Muscle of leg (tissue), 11 donors: ENCODE data around the gene SNURF. TPM values are rescaled to one million over a fixed set of nuclear protein-coding genes. Genes with fewer than 3 reads are reported as not detected.
"Not testable (repeated sequence)": the region's sequence is repeated elsewhere in the genome, so short reads cannot be mapped to it uniquely, and the experiment has no call there.

Experiments used
- DNase-seq: peaks from one replicate; pipeline ENCODE4 v3.0.0; 2013
- H3K27ac ChIP-seq: one replicate; pipeline ENCODE4 v1.5.1; 2013; ENCODE audit warnings: mild to moderate bottlenecking, low read length, control low read depth
- H3K27me3 ChIP-seq: one replicate; pipeline ENCODE4 v1.6.1; 2013; ENCODE audit warnings: low read length; ENCODE audit not compliant: control insufficient read depth, insufficient read depth
- H3K36me3 ChIP-seq: one replicate; pipeline ENCODE4 v1.6.1; 2013; ENCODE audit warnings: low read length; ENCODE audit not compliant: control insufficient read depth, insufficient read depth
- H3K4me1 ChIP-seq: one replicate; pipeline ENCODE4 v1.6.1; 2013; ENCODE audit warnings: low read length; ENCODE audit not compliant: control insufficient read depth, insufficient read depth
- H3K4me3 ChIP-seq: one replicate; pipeline ENCODE4 v1.5.1; 2013; ENCODE audit warnings: low read length, control low read depth
- H3K9me3 ChIP-seq: replicated peaks from 2 replicates; pipeline ENCODE4 v1.6.1; 2013; ENCODE audit warnings: low read depth, low read length; ENCODE audit not compliant: control insufficient read depth
- WGBS: methylation state at CpG from one replicate; pipeline ENCODE4 v1.1.5; 2013; ENCODE audit warnings: missing lambda C conversion rate; ENCODE audit not compliant: insufficient coverage; 5-methylcytosine and 5-hydroxymethylcytosine counted together
- polyA plus RNA-seq, 8 donors: library from polyadenylated mRNA; unstranded; fragments of 120-200 nt; gene quantifications; one replicate each; pipeline versions ENCODE4 v1.2.1 to v1.2.3, GENCODE V29; 2013; ENCODE audit warnings: inconsistent platforms in 1 of 8, low replicate concordance in 1 of 8; ENCODE audit not compliant: insufficient read length in 8 of 8, insufficient read depth in 1 of 8
- total RNA-seq: library from RNA; stranded (reverse); fragments of 120-200 nt; gene quantifications from one replicate; pipeline ENCODE4 v1.2.4, GENCODE V29; 2013

Gene SNURF
- total and polyA plus RNA-seq, 9 donors: 8.4 to 37.9 (median 16.7) TPM

DNA sequence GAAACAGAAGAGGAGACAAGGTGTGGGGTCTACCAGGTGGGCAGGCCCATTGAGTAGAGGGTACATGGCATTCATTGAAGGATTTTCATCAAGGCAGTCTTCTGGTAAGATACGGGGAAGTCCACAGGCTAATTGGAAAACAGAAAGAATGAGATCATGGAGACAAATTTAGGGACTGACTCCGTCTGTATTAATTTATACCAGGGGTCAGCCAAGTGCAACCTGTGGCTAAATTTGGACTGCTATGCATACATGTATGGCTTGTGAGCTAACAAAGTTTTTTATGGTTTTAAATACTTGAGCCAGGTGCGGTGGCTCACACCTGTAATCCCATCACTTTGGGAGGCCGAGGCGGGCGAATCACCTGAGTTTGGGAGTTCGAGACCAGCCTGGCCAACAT, 21.1 kb upstream of the SNURF start:
- Histone ChIP-seq H3K27ac (no peak overlapping the region), H3K4me1 (no peaks in the 10 kb centered on the region), H3K4me3 (no peak overlapping the region), H3K27me3 (no peaks in the 10 kb centered on the region), H3K36me3 (no peaks in the 10 kb centered on the region), H3K9me3 (peaks cover 2% of the 10 kb centered on the region)
- WGBS: 68% methylated on average over 2 of the region's 7 CpGs
- peak; percentile 19 for DNase-seq

DNA sequence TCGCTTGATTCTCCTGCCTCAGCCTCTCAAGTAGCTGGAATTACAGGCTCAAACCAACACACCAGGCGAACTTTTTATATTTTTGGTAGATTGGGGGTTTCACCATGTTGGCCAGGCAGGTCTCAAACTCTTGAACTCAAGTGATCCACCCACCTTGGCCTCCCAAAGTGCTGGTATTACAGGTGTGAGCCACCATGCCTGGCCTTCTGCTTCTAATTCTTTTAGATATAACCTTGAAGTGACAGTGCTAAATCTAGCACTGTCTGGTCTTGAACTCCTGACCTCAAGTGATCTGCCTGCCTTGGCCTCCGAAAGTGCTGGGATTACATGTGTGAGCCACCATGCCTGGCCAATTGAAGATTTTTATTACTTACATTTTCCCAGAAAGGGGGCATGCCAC, 16.6 kb upstream of the SNURF start:
- H3K27ac ChIP-seq, H3K9me3 ChIP-seq, H3K36me3 ChIP-seq, H3K4me3 ChIP-seq, DNase-seq, H3K27me3 ChIP-seq, H3K4me1 ChIP-seq: not testable (repeated sequence)
- 86% methylated on average over 1 of the region's 3 CpGs for WGBS

DNA sequence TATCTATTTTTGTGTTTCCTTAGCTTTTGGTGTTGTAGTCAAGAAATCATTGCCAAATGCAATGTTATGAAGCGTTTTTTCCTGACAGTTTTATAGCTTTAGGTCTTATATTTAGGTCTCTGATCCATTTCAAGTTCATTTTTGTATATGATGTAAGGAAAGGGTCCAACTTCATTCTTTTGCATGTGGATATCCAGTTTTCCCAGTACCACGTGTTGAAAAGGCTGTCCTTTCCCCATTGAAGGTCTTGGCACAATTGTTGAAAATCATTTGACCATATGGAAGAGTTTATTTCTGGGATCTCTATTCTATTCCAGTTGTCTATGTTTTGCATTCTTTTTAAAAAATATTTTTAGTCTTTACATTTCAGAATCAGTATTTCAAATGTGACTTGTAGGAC, 14.6 kb upstream of the SNURF start:
- DNase-seq: peak; percentile 59

DNA sequence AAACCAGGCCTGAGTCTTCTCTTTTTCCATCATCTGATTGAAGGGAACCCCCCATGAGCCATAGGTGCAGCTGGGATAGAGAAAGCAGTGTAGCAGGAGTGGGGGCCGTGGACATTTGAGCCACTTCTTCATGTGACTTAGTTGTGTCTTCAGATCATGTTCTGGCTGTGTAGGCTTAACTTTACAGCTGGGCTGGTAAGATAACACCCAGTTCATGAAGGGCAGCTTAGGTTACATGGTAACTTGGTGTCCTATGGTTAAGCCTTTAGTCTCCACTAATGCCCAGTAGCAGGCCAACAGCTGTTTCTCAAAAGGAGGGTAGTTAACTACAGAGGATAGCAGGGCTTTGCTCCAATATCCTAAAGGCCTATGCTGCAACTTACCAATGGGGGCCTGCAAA, 11.4 kb upstream of the SNURF start:
- Histone ChIP-seq H3K4me3 (no peak overlapping the region), H3K4me1 (no peaks in the 10 kb centered on the region), H3K27ac (peak overlapping the region; percentile 20), H3K27me3 (no peaks in the 10 kb centered on the region), H3K36me3 (no peaks in the 10 kb centered on the region), H3K9me3 (peaks cover 2% of the 10 kb centered on the region)
- DNase-seq: peak; percentile 58
- WGBS: 50% methylated on average over 1 of the region's 1 CpG

More for the DNA sequence above, 14.6 kb upstream of the SNURF start:
- Histone ChIP-seq H3K36me3 (no peaks in the 10 kb centered on the region), H3K4me3 (no peak overlapping the region), H3K27me3 (no peaks in the 10 kb centered on the region), H3K9me3 (peaks cover 4% of the 10 kb centered on the region), H3K27ac (no peak overlapping the region), H3K4me1 (no peaks in the 10 kb centered on the region)
- no CpG with 5 or more reads among the region's 2 CpGs for WGBS

DNA sequence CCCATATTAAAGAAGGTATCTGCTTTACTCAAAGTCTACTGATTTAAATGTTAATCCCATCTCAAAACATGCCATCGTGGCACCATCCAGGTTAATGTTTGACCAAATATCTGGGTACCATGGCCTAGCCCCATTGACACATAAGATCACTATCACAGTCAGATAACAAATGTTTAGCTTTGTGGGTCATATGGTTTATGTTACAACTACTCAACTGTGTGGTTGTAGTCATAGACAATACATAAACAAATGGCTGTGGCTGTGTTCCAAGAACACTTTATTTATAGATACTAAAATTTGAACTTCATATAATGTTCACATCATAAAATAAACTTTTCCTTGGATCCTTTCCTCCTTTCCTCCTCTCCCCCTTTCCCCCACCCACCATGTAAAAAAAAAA, 9.8 kb upstream of the SNURF start:
- Histone ChIP-seq H3K36me3 (no peaks in the 10 kb centered on the region), H3K4me1 (no peaks in the 10 kb centered on the region), H3K27ac (no peak overlapping the region), H3K9me3 (peaks cover 2% of the 10 kb centered on the region), H3K4me3 (no peak overlapping the region), H3K27me3 (no peaks in the 10 kb centered on the region)
- no CpG with 5 or more reads among the region's 1 CpG for WGBS
- DNase-seq: peak; percentile 48

DNA sequence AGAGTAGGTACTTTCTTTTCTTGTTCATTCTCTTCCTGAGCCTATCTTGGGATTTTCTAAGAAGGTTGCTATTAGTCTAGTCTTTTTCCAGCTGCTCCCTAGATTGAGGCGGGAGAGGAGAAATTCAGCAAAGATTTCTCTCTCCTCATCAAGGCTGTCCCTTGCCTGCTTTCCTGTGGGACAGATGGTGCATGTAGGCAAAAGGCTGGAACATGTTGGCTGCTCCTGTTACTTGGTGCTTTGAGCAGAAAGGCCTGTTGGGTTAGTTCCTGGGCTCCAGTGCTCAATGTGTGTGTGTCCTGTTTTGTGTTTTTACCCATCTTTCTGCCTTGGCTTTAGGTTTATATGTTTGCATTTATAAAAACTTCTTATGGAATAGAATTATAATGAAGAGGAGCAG, 9.1 kb upstream of the SNURF start:
- Histone ChIP-seq H3K9me3 (peaks cover 2% of the 10 kb centered on the region), H3K27me3 (no peaks in the 10 kb centered on the region)

DNA sequence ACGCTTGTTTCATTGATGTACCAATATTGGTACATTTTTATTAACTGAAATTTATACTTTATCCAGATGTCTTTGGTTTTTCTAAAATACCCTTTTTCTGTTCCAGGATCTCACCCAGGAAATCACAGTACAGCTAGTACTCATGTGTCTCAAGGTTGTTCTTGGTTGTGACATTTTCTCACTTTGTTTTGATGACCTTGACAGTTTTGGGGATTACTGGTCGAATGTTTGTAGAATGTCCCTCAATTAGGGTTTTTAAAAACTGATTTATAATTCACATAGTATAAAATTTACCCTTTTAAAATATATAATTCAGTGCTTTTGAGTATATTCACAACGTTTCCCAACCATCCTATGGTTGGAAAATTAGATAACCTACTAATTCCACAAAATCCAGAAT, 6.3 kb upstream of the SNURF start:
- no peak for DNase-seq
- Histone ChIP-seq H3K27ac (no peak overlapping the region), H3K9me3 (no peaks in the 10 kb centered on the region), H3K4me3 (no peak overlapping the region), H3K4me1 (no peaks in the 10 kb centered on the region), H3K36me3 (no peaks in the 10 kb centered on the region), H3K27me3 (no peaks in the 10 kb centered on the region)
- WGBS: no CpG with 5 or more reads among the region's 3 CpGs

More for the DNA sequence above, 9.1 kb upstream of the SNURF start:
- Histone ChIP-seq H3K4me1 (no peaks in the 10 kb centered on the region), H3K27ac (no peak overlapping the region), H3K36me3 (no peaks in the 10 kb centered on the region), H3K4me3 (no peak overlapping the region)
- no CpG with 5 or more reads among the region's 1 CpG for WGBS
- DNase-seq: no peak

DNA sequence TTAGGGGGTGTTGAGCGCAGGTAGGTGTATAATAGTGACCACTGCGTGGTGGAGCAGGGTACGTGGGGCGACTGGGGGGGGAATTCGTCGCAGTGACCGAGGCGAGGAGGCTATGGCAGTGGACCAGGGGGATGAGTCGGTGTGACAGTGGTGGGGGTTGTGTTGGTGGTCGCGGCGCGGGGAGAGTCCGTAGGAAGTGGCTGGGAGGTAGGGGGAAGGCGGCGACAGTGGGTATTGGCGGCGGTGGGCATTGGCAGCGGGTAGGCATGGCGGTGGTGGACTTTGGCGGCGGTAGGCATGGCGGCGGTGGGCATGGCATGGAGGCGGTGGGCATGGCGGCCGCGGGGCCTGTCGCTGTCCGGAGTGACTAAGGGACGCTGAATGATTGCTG, 739 bp downstream of the SNURF start:
- H3K4me1 ChIP-seq: peaks cover 2% of the 10 kb centered on the region
- H3K27ac ChIP-seq: peak overlapping the region; percentile 95
- no peaks in the 10 kb centered on the region for H3K27me3 ChIP-seq
- peaks cover 3% of the 10 kb centered on the region for H3K9me3 ChIP-seq
- H3K4me3 ChIP-seq: peak overlapping the region; percentile 80
- WGBS: 39% methylated on average over 16 of the region's 31 CpGs
- no peak for DNase-seq
- H3K36me3 ChIP-seq: no peaks in the 10 kb centered on the region

DNA sequence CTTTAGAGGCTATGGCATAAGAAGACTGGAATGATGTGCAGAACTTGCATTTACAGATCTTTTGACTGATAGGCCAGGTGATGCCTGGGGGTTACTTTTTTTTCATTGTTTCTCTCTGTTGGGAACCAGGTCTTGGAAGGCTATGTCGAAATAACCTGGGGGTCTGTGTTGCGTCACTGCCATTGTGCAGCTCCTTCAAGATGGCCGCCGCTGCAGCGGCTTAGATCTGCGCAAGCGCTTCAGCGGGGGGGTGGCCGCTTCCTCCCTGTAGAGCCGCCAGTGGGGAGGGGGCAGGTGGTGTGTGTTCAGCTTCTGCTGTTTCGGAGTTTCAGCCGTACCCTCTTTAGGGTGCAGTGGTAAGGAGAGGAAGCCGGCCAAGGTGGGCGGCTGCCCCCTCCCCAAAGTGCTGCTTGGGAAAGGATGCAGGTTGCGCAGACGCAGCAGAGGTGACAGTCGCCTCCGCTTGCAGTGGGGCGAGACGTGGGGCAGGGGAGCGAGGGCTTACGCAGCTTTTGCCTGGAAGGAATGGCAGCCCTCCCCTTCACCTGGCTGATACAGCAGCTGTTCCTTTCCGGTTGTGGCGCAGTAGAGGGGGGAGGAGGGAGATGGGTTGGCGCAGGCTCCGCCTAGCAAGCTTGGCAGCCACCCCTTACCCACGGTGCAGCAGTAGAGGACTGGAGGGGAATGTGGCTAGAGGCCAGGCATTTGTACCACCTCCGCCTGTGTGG, 1.5 kb downstream of the SNURF start:
- H3K4me1 ChIP-seq: peaks cover 2% of the 10 kb centered on the region
- H3K9me3 ChIP-seq: peaks cover 3% of the 10 kb centered on the region
- WGBS: 52% methylated on average over 19 of the region's 28 CpGs
- DNase-seq: peak; percentile 87
- no peaks in the 10 kb centered on the region for H3K36me3 ChIP-seq
- peak overlapping the region; percentile 95 for H3K27ac ChIP-seq
- H3K4me3 ChIP-seq: peak overlapping the region; percentile 80
- H3K27me3 ChIP-seq: no peaks in the 10 kb centered on the region

DNA sequence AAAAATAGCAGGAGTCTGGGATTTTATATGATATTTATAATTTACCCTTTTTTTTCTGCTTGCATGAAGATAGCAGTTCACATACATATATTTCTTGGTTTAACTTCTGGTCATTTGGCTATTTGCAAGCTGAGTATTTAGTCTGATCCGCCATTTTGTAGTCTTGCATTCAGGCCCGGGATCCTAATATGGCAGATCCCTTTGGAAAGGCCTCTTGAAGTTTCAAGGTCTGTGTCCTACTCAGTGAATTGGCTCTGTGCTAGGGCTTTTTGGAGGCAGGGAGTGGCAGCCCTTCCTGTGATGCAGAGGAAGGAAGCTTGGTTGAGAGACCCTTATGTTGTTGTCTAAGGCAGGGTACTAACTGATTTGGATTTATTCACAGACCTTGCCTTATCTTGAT, 2.9 kb downstream of the SNURF start:
- no peak overlapping the region for H3K4me3 ChIP-seq
- H3K36me3 ChIP-seq: no peaks in the 10 kb centered on the region
- peak overlapping the region; percentile 47 for H3K27ac ChIP-seq
- peaks cover 3% of the 10 kb centered on the region for H3K9me3 ChIP-seq
- no peak for DNase-seq
- H3K4me1 ChIP-seq: peaks cover 2% of the 10 kb centered on the region
- WGBS: 86% methylated on average over 2 of the region's 2 CpGs
- H3K27me3 ChIP-seq: no peaks in the 10 kb centered on the region

DNA sequence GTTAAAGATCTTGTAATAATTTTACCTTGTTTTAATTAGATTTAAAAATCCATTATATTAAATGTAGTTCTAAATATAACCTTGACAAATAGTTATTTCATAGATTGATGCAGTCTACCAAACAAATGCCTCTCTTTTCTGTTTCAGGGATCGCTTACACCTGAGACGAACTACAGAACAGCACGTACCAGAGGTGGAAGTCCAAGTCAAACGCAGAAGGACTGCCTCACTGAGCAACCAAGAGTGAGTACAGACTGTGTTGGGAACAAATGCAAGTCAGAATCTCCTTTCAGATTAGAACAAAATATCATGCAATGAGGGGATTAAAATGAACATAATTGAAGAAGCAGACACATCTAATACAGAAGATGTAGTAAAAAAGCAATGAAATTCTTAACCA, 7.2 kb downstream of the SNURF start:
- peaks cover 12% of the 10 kb centered on the region for H3K36me3 ChIP-seq
- DNase-seq: no peak
- no peaks in the 10 kb centered on the region for H3K27me3 ChIP-seq
- H3K9me3 ChIP-seq: peaks cover 3% of the 10 kb centered on the region
- H3K27ac ChIP-seq: no peak overlapping the region
- H3K4me1 ChIP-seq: peaks cover 2% of the 10 kb centered on the region
- no peak overlapping the region for H3K4me3 ChIP-seq
- no CpG with 5 or more reads among the region's 4 CpGs for WGBS
